Ishikawa (cell line): ENCODE results near the gene ABCA8.

Experiments used
- CEBPB ChIP-seq: IDR thresholded peaks from 2 replicates; pipeline ENCODE4 v1.6.1; 2012
- CREB1 ChIP-seq: IDR thresholded peaks from 2 replicates; pipeline ENCODE4 v1.6.1; 2012; ENCODE audit warnings: low read depth
- EGR1 ChIP-seq: IDR thresholded peaks from 2 replicates; pipeline ENCODE4 v1.6.1; 2012
- EP300 ChIP-seq: IDR thresholded peaks from 2 replicates; pipeline ENCODE4 v1.6.1; 2012; ENCODE audit warnings: borderline replicate concordance
- FOXM1 ChIP-seq: IDR thresholded peaks from 2 replicates; pipeline ENCODE4 v1.6.1; 2012; ENCODE audit warnings: low read depth, borderline replicate concordance
- MAX ChIP-seq: IDR thresholded peaks from 2 replicates; pipeline ENCODE4 v1.6.1; 2012
- NFIC ChIP-seq: IDR thresholded peaks from 2 replicates; pipeline ENCODE4 v1.6.1; 2012
- RAD21 ChIP-seq: IDR thresholded peaks from 2 replicates; pipeline ENCODE4 v1.6.1; 2012; ENCODE audit warnings: low read depth
- TAF1 ChIP-seq: IDR thresholded peaks from 2 replicates; pipeline ENCODE4 v1.6.1; 2012; ENCODE audit warnings: low read depth, mild to moderate bottlenecking
- TCF12 ChIP-seq: IDR thresholded peaks from 2 replicates; pipeline ENCODE4 v1.6.1; 2012; ENCODE audit warnings: low read depth
- TEAD4 ChIP-seq: IDR thresholded peaks from 2 replicates; pipeline ENCODE4 v1.6.1; 2012
- YY1 ChIP-seq: IDR thresholded peaks from 2 replicates; pipeline ENCODE4 v1.6.1; 2012; ENCODE audit warnings: low read depth
- ZBTB7A ChIP-seq: IDR thresholded peaks from 2 replicates; pipeline ENCODE4 v1.6.1; 2012; ENCODE audit warnings: low read depth
- TF ChIP-seq, protein P1 (sequence below): IDR thresholded peaks from 2 replicates; pipeline ENCODE4 v1.6.1; 2012
- TF ChIP-seq, protein P2 (sequence below): IDR thresholded peaks from 2 replicates; pipeline ENCODE4 v1.6.1; 2012; ENCODE audit warnings: low read depth, mild to moderate bottlenecking

Gene ABCA8

GRCh38 chr17:68927516-68927915, 27.7 kb downstream of the ABCA8 start:
- TF ChIP-seq EP300 (no peak), FOXM1 (no peak), RAD21 (no peak)

DNA sequence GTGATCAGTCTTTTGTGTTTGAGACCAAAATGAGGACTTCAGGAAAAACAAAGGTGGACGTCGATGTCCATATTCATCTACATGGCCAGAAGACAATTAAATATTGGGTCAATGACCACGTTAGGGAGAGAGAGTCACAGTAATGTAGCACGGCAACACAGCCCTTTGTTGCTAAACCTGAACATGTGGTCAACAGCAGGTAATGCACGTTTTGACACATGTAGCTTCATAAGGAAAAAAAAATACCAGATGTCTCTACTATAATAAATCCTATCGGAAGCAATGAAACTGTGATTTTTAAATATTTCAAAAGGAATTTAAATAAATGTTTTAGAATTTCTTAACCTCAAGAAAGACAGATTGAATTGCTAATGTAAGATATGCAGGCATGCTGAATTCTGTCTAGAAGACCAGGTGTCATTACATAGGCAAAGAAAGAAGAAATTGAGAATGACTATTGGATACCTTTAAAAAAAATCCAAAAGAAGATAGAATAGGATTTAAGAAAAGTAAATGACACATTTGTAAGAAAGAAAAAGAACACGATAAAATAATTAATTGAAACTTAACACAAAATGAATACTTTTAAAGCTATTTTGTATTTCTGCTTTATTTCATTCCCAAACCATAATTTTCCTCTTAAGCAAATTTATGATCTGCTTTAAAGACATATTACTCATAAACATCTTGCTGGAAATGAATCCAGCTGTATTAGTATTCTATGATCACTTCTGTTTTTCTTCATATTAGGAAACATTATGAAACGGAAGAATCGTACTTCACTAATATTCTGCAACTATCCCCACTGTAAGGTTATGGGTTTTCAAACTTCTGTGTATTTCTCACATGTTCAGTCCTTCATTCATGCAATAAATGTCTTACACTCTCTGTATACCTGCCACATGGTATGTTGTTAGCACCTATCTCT, 30.1 kb downstream of the ABCA8 start:
- TF ChIP-seq FOXM1 (no peak), NFIC (no peak), RAD21 (no peak), TCF12 (no peak), TAF1 (no peak), MAX (no peak), ZBTB7A (no peak), EGR1 (no peak), TEAD4 (no peak), CEBPB (no peak)
- TF ChIP-seq, protein P1, sequence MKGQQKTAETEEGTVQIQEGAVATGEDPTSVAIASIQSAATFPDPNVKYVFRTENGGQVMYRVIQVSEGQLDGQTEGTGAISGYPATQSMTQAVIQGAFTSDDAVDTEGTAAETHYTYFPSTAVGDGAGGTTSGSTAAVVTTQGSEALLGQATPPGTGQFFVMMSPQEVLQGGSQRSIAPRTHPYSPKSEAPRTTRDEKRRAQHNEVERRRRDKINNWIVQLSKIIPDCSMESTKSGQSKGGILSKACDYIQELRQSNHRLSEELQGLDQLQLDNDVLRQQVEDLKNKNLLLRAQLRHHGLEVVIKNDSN, result no peak

GRCh38 chr17:68910789-68911431, 44.3 kb downstream of the ABCA8 start:
- TF ChIP-seq FOXM1 (no peak), EP300 (no peak), CREB1 (no peak), RAD21 (no peak), EGR1 (no peak), NFIC (no peak), YY1 (no peak), MAX (no peak), TCF12 (no peak), TEAD4 (no peak), CEBPB (no peak), ZBTB7A (no peak), TAF1 (no peak)
- TF ChIP-seq, protein P1, result no peak
- TF ChIP-seq, protein P2, sequence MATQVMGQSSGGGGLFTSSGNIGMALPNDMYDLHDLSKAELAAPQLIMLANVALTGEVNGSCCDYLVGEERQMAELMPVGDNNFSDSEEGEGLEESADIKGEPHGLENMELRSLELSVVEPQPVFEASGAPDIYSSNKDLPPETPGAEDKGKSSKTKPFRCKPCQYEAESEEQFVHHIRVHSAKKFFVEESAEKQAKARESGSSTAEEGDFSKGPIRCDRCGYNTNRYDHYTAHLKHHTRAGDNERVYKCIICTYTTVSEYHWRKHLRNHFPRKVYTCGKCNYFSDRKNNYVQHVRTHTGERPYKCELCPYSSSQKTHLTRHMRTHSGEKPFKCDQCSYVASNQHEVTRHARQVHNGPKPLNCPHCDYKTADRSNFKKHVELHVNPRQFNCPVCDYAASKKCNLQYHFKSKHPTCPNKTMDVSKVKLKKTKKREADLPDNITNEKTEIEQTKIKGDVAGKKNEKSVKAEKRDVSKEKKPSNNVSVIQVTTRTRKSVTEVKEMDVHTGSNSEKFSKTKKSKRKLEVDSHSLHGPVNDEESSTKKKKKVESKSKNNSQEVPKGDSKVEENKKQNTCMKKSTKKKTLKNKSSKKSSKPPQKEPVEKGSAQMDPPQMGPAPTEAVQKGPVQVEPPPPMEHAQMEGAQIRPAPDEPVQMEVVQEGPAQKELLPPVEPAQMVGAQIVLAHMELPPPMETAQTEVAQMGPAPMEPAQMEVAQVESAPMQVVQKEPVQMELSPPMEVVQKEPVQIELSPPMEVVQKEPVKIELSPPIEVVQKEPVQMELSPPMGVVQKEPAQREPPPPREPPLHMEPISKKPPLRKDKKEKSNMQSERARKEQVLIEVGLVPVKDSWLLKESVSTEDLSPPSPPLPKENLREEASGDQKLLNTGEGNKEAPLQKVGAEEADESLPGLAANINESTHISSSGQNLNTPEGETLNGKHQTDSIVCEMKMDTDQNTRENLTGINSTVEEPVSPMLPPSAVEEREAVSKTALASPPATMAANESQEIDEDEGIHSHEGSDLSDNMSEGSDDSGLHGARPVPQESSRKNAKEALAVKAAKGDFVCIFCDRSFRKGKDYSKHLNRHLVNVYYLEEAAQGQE, result no peak

DNA sequence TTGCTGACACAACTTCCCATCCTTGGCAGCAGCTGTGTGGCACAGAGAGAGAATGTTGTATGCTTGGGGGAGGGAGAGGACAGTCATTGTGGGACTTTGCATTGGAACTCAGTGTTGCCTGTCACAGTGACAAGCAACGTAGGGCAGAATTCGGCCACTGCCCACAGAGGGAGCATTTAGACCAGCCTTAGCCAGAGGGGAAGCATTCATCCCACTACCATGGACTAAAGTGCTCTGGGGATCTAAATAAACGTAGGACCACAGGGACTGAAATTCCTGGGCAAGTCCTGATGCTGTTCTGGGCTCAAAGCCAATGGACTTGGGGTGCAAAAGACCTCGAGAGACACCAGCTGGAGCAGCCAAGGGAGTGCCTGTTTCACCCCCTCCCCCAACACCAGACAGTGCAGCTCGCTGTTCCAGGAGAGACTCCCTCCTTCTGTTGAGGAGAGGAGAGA, 44.9 kb downstream of the ABCA8 start:
- TF ChIP-seq EGR1 (no peak), ZBTB7A (no peak), CREB1 (no peak), YY1 (no peak), TEAD4 (no peak), TCF12 (no peak), RAD21 (no peak)
- TF ChIP-seq, protein P2, result no peak

GRCh38 chr17:68909066-68909465, 46.1 kb downstream of the ABCA8 start:
- no peak for TF ChIP-seq TCF12
- TF ChIP-seq NFIC, result no peak
- no peak for TF ChIP-seq TAF1
- no peak for TF ChIP-seq FOXM1
- TF ChIP-seq TEAD4, result no peak; the same call in 1 of the 2 replicates
- TF ChIP-seq, protein P2, result no peak
- TF ChIP-seq CEBPB, result no peak
- TF ChIP-seq EGR1, result no peak
- no peak for TF ChIP-seq EP300
- TF ChIP-seq YY1, result no peak
- no peak for TF ChIP-seq ZBTB7A
- TF ChIP-seq, protein P1, result no peak
- TF ChIP-seq CREB1, result no peak
- TF ChIP-seq RAD21, result no peak
- TF ChIP-seq MAX, result no peak
